GM23338 (cell line): Measurements from ENCODE around the gene PFKM. TPM values are rescaled to one million over a fixed set of nuclear protein-coding genes. Genes with fewer than 3 reads are reported as not detected.

Source experiments
- ATAC-seq: fragments of 200-7000 bp; cut with Tn5 transposase; 3 replicates; pipeline ENCODE4 v1.9.1; 2020
- DNase-seq: peaks from one replicate; pipeline ENCODE4 v3.0.0-alpha.2; 2015; ENCODE audit warnings: low spot score
- H2AFZ ChIP-seq: fragments of 200-600 bp; sonication (generic); 2 replicates; pipeline ENCODE4 v1.8.0; 2016; ENCODE audit warnings: antibody characterized with exemption, mild to moderate bottlenecking, moderate library complexity
- H3F3A ChIP-seq: fragments of 200-600 bp; sonication (generic); replicated peaks from 2 replicates; pipeline ENCODE4 v1.8.0; 2017; ENCODE audit warnings: antibody characterized with exemption, mixed run types, low read depth
- H3K27ac ChIP-seq: fragments of 200-600 bp; sonication (generic); 2 replicates; pipeline ENCODE4 v1.6.1; 2016; ENCODE audit warnings: low read depth
- H3K27me3 ChIP-seq: fragments of 200-600 bp; sonication (generic); 2 replicates; pipeline ENCODE4 v1.8.0; 2016; ENCODE audit warnings: mild to moderate bottlenecking, mixed run types, moderate library complexity; ENCODE audit not compliant: insufficient read depth
- H3K36me3 ChIP-seq: fragments of 200-600 bp; sonication (generic); 2 replicates; pipeline ENCODE4 v1.8.0; 2016; ENCODE audit warnings: mild to moderate bottlenecking; ENCODE audit not compliant: insufficient read depth
- H3K4me1 ChIP-seq: fragments of 200-600 bp; sonication (generic); 2 replicates; pipeline ENCODE4 v1.8.0; 2016; ENCODE audit warnings: mild to moderate bottlenecking, moderate library complexity; ENCODE audit not compliant: insufficient read depth
- H3K4me2 ChIP-seq: fragments of 200-600 bp; sonication (generic); 2 replicates; pipeline ENCODE4 v1.7.1; 2017; ENCODE audit warnings: mixed run types
- H3K4me3 ChIP-seq: fragments of 200-600 bp; sonication (generic); 2 replicates; pipeline ENCODE4 v1.6.1; 2016; ENCODE audit warnings: mixed run types
- H3K79me2 ChIP-seq: fragments of 200-600 bp; sonication (generic); replicated peaks from 2 replicates; pipeline ENCODE4 v1.8.0; 2017; ENCODE audit warnings: mild to moderate bottlenecking; ENCODE audit not compliant: insufficient read depth
- H3K9me2 ChIP-seq: fragments of 200-600 bp; sonication (generic); 2 replicates; pipeline ENCODE4 v1.8.0; 2017; ENCODE audit not compliant: insufficient read depth
- H4K20me1 ChIP-seq: fragments of 200-600 bp; sonication (generic); replicated peaks from 2 replicates; pipeline ENCODE4 v1.8.0; 2017; ENCODE audit warnings: mild to moderate bottlenecking; ENCODE audit not compliant: insufficient read depth
- H3K27ac Mint-ChIP-seq: 2 replicates; pipeline ENCODE4 v1.8.0; 2020; ENCODE audit warnings: inconsistent platforms, mild to moderate bottlenecking, moderate library complexity, mixed read lengths
- H3K27me3 Mint-ChIP-seq: 3 replicates; pipeline ENCODE4 v1.8.0; 2022; ENCODE audit warnings: low read depth, mild to moderate bottlenecking, moderate library complexity, mixed read lengths, inconsistent platforms; ENCODE audit not compliant: insufficient read depth, poor library complexity
- H3K36me3 Mint-ChIP-seq: 3 replicates; pipeline ENCODE4 v1.8.0; 2021; ENCODE audit warnings: low read depth, mild to moderate bottlenecking, inconsistent platforms, moderate library complexity, mixed read lengths
- H3K4me1 Mint-ChIP-seq: 3 replicates; pipeline ENCODE4 v1.8.0; 2020; ENCODE audit warnings: mild to moderate bottlenecking, inconsistent platforms, mixed read lengths
- H3K4me3 Mint-ChIP-seq: 3 replicates; pipeline ENCODE4 v1.8.0; 2021; ENCODE audit warnings: moderate library complexity, mild to moderate bottlenecking, inconsistent platforms, mixed read lengths
- H3K9me3 Mint-ChIP-seq: 3 replicates; pipeline ENCODE4 v1.8.0; 2020; ENCODE audit warnings: moderate library complexity, mild to moderate bottlenecking, inconsistent platforms, mixed read lengths
- CREB1 ChIP-seq: fragments of 250-450 bp; sonication (Bioruptor Pico); IDR thresholded peaks from 2 replicates; pipeline ENCODE4 v1.5.0; 2020; ENCODE audit warnings: low read depth, mild to moderate bottlenecking, moderate library complexity
- EZH2phosphoT487 ChIP-seq: fragments of 200-600 bp; sonication (generic); IDR thresholded peaks from one replicate; pipeline ENCODE4 v1.8.1; 2018; ENCODE audit warnings: antibody characterized with exemption; ENCODE audit not compliant: unreplicated experiment
- STAT1 ChIP-seq: IDR thresholded peaks from one replicate; pipeline ENCODE4 v1.6.1; 2016; ENCODE audit warnings: antibody characterized with exemption; ENCODE audit not compliant: unreplicated experiment
- ZNF114 ChIP-seq: fragments of 250-450 bp; sonication (Bioruptor Pico); IDR thresholded peaks from 2 replicates; pipeline ENCODE4 v1.5.0; 2020; ENCODE audit warnings: mild to moderate bottlenecking, moderate library complexity
- ZNF331 ChIP-seq: fragments of 250-450 bp; sonication (Bioruptor Pico); IDR thresholded peaks from 2 replicates; pipeline ENCODE4 v1.5.0; 2020; ENCODE audit warnings: low read depth, mild to moderate bottlenecking, moderate library complexity
- polyA plus RNA-seq: library from polyadenylated mRNA; unstranded; fragments of >200 nt; fragmentation: Nextera tagmentation; extraction: Ambion mirVana; gene quantifications from 2 replicates; pipeline ENCODE4 v1.2.1, GENCODE V29; 2016
- total RNA-seq: library from RNA; depleted of rRNA; stranded (reverse); fragments of >200 nt; shearing (Covaris generic); gene quantifications from 2 replicates; pipeline ENCODE4 v1.2.3, GENCODE V29; 2014
- TF ChIP-seq, protein P1 (sequence below): fragments of 250-450 bp; sonication (Bioruptor Pico); IDR thresholded peaks from 2 replicates; pipeline ENCODE4 v1.5.0; 2020; ENCODE audit warnings: mild to moderate bottlenecking, moderate library complexity

PFKM gene
- total and polyA plus RNA-seq, 2 experiments from 2014 or later, result 47.2 to 82.5 TPM

DNA sequence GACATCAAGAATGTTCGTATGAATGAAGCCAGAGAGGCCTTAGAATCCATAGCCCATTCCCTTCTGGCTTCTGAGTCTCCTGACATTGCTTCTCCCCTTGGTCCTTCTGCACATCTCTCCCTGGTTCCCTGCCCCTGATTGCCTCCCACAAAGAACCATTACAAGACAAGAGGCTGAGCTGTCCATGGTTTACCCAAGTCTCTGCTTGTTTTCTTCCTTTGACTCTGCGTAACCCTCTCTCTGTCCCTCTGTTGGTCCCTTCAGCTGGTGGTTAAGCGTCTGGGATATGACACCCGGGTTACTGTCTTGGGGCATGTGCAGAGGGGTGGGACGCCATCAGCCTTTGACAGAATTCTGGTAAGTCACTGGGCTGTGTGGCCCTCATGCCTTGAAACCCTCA, 15.9 kb downstream of the PFKM start:
- Histone ChIP-seq H3K4me2 (no peak overlapping the region), H3K4me1 (no peaks in the 10 kb centered on the region), H3F3A (no peaks in the 10 kb centered on the region), H3K36me3 (peaks cover 64% of the 10 kb centered on the region), H3K79me2 (no peaks in the 10 kb centered on the region), H3K4me3 (no peak overlapping the region), H2AFZ (no peak overlapping the region), H4K20me1 (no peaks in the 10 kb centered on the region), H3K27ac (no peak overlapping the region), H3K9me2 (no peaks in the 10 kb centered on the region), H3K27me3 (no peaks in the 10 kb centered on the region)
- DNase-seq, result no peak
- H3K27me3 Mint-ChIP-seq, result no peaks in the 10 kb centered on the region
- peaks cover 73% of the 10 kb centered on the region for H3K36me3 Mint-ChIP-seq
- no peak overlapping the region for H3K27ac Mint-ChIP-seq
- H3K9me3 Mint-ChIP-seq, result no peaks in the 10 kb centered on the region
- ATAC-seq, result no peak
- TF ChIP-seq EZH2phosphoT487 (no peak), ZNF331 (CRISPR knock-in tag) (no peak), ZNF114 (CRISPR knock-in tag) (no peak), CREB1 (CRISPR knock-in tag) (no peak), STAT1 (no peak)
- TF ChIP-seq, protein P1, sequence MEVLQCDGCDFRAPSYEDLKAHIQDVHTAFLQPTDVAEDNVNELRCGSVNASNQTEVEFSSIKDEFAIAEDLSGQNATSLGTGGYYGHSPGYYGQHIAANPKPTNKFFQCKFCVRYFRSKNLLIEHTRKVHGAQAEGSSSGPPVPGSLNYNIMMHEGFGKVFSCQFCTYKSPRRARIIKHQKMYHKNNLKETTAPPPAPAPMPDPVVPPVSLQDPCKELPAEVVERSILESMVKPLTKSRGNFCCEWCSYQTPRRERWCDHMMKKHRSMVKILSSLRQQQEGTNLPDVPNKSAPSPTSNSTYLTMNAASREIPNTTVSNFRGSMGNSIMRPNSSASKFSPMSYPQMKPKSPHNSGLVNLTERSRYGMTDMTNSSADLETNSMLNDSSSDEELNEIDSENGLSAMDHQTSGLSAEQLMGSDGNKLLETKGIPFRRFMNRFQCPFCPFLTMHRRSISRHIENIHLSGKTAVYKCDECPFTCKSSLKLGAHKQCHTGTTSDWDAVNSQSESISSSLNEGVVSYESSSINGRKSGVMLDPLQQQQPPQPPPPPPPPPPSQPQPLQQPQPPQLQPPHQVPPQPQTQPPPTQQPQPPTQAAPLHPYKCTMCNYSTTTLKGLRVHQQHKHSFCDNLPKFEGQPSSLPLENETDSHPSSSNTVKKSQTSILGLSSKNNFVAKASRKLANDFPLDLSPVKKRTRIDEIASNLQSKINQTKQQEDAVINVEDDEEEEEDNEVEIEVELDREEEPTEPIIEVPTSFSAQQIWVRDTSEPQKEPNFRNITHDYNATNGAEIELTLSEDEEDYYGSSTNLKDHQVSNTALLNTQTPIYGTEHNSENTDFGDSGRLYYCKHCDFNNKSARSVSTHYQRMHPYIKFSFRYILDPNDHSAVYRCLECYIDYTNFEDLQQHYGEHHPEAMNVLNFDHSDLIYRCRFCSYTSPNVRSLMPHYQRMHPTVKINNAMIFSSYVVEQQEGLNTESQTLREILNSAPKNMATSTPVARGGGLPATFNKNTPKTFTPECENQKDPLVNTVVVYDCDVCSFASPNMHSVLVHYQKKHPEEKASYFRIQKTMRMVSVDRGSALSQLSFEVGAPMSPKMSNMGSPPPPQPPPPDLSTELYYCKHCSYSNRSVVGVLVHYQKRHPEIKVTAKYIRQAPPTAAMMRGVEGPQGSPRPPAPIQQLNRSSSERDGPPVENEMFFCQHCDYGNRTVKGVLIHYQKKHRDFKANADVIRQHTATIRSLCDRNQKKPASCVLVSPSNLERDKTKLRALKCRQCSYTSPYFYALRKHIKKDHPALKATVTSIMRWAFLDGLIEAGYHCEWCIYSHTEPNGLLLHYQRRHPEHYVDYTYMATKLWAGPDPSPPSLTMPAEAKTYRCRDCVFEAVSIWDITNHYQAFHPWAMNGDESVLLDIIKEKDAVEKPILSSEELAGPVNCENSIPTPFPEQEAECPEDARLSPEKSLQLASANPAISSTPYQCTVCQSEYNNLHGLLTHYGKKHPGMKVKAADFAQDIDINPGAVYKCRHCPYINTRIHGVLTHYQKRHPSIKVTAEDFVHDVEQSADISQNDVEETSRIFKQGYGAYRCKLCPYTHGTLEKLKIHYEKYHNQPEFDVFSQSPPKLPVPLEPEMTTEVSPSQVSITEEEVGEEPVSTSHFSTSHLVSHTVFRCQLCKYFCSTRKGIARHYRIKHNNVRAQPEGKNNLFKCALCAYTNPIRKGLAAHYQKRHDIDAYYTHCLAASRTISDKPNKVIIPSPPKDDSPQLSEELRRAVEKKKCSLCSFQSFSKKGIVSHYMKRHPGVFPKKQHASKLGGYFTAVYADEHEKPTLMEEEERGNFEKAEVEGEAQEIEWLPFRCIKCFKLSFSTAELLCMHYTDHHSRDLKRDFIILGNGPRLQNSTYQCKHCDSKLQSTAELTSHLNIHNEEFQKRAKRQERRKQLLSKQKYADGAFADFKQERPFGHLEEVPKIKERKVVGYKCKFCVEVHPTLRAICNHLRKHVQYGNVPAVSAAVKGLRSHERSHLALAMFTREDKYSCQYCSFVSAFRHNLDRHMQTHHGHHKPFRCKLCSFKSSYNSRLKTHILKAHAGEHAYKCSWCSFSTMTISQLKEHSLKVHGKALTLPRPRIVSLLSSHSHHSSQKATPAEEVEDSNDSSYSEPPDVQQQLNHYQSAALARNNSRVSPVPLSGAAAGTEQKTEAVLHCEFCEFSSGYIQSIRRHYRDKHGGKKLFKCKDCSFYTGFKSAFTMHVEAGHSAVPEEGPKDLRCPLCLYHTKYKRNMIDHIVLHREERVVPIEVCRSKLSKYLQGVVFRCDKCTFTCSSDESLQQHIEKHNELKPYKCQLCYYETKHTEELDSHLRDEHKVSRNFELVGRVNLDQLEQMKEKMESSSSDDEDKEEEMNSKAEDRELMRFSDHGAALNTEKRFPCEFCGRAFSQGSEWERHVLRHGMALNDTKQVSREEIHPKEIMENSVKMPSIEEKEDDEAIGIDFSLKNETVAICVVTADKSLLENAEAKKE, result no peak
- no peak overlapping the region for H3K4me3 Mint-ChIP-seq
- no peaks in the 10 kb centered on the region for H3K4me1 Mint-ChIP-seq
